ENCODE data around the gene BAAT. TPM values are rescaled to one million over a fixed set of nuclear protein-coding genes. Genes with fewer than 3 reads are reported as not detected.
A peak's percentile ranks its signal among the peaks of the same experiment; 100 is the strongest.

BAAT gene
- total and polyA plus RNA-seq, 2 of the 13 experiments (the other 11 are each of a cell fraction or from before 2014, with no cell fraction given): 0.71 to 7.9 TPM

- TF ChIP-seq ZNF281 (CRISPR knock-in tag; IDR thresholded peaks at IDR 0.05; ENCODE audit: borderline replicate concordance) (0 out of 2 replicates have a peak, but pooled peaks have one; percentile 12), MTF1 (CRISPR knock-in tag; IDR thresholded peaks at IDR 0.05) (no peak), POGK (CRISPR knock-in tag; conservative IDR thresholded peaks at IDR 0.05) (0 out of 2 replicates have a peak, but pooled peaks have one; percentile 10), DRAP1 (CRISPR knock-in tag; IDR thresholded peaks at IDR 0.05) (peak; percentile 38), PAXIP1 (CRISPR knock-in tag; conservative IDR thresholded peaks at IDR 0.05) (peak; percentile 93), ZFP36L1 (CRISPR knock-in tag; IDR thresholded peaks at IDR 0.05) (peak; percentile 28; the same call in 1 of the 2 replicates), RARA (CRISPR knock-in tag; IDR thresholded peaks at IDR 0.05) (peak; percentile 86), ZNF33A (CRISPR knock-in tag; IDR thresholded peaks at IDR 0.05; ENCODE audit: borderline replicate concordance) (peak; percentile 65; the same call in 1 of the 2 replicates), NR1H2 (CRISPR knock-in tag; IDR thresholded peaks at IDR 0.05; ENCODE audit: borderline replicate concordance, low read depth) (no peak), SOX13 (IDR thresholded peaks at IDR 0.05) (peak; percentile 48; the same call in 1 of the 2 replicates), SOX13 (CRISPR knock-in tag; conservative IDR thresholded peaks at IDR 0.05 in 1 of 2, IDR thresholded peaks at IDR 0.05 in 1 of 2) (peak in 1 of 2 experiments; percentile 93; a peak in 2 of 4 replicates), KDM5A (IDR thresholded peaks at IDR 0.05; ENCODE audit: borderline replicate concordance, low read length) (0 out of 2 replicates have a peak, but pooled peaks have one; percentile 55), MLX (CRISPR knock-in tag; IDR thresholded peaks at IDR 0.05) (peak; percentile 73; the same call in 1 of the 2 replicates), TEAD3 (CRISPR knock-in tag; optimal IDR thresholded peaks at IDR 0.05; ENCODE audit: borderline replicate concordance) (peak; percentile 74), ZNF292 (CRISPR knock-in tag; IDR thresholded peaks at IDR 0.05; ENCODE audit: borderline replicate concordance, low read depth) (0 out of 2 replicates have a peak, but pooled peaks have one; percentile 10), EHMT2 (IDR thresholded peaks at IDR 0.05; ENCODE audit: borderline replicate concordance, low read depth, low read length) (0 out of 2 replicates have a peak, but pooled peaks have one; percentile 42), KLF16 (CRISPR knock-in tag; IDR thresholded peaks at IDR 0.05) (no peak), BCL6 (CRISPR knock-in tag; IDR thresholded peaks at IDR 0.05) (peak; percentile 57), SIX4 (CRISPR knock-in tag; IDR thresholded peaks at IDR 0.05) (peak; percentile 70)
Measured at GRCh38 chr9:101324245-101324804, 60.5 kb downstream of the BAAT start (continued).

Measured in HepG2 (cell line).